HG03280 (cell line): ENCODE results near the gene PRKG1.
"Not testable (repeated sequence)": the region's sequence is repeated elsewhere in the genome, so short reads cannot be mapped to it uniquely, and the experiment has no call there.

Source experiments
- ATAC-seq: cut with Tn5 transposase; IDR thresholded peaks from one replicate; pipeline ENCODE4 v1.9.1; 2021; ENCODE audit warnings: mild to moderate bottlenecking, moderate library complexity; ENCODE audit not compliant: unreplicated experiment

The PRKG1 gene

GRCh38 chr10:52136921-52137320, 1062.6 kb downstream of the PRKG1 start:
- ATAC-seq = no peak

- no peak for ATAC-seq
These were observed 1069.1 kb downstream of the PRKG1 start for GRCh38 chr10:52143338-52143737.

DNA sequence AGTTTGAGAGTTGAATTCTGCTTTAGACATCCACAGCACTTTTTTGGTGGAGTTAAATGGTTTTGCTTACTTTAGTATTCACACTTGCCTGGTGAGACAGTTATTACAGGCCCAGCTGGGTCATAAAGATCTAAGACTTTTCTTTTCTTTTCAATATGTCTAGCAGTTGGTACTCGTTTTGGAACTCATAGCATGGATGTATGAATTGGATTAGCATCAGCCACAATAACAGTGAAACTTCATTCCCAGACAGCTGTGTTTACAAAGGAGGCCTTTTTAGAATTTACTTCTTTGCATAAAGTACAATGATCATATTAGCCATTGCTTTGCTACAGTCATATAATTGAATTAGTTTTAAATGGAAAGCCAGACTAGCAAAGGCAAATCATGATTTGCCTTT, 1071.3 kb downstream of the PRKG1 start:
- no peak for ATAC-seq

GRCh38 chr10:52146766-52147165, 1072.5 kb downstream of the PRKG1 start:
- no peak for ATAC-seq

DNA sequence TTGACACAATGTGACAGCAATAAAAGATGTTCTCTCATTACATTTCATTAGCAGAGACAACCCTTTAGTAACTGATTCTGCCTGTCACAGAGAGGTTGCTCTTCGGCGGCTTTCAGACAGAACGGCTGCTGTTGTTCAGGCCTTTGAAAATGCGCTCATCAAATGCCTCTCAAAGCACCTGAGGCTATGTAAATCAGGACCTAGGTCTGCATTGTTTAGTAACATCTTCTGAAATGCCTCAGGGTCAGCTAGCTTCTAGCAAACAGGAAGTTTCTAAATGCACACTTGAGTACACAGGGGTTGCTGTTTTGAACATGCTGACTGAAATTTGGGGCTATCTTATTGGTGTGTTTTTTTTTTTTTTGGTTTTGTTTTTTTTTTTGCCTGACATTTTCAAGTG, 1096.5 kb downstream of the PRKG1 start:
- no peak for ATAC-seq

DNA sequence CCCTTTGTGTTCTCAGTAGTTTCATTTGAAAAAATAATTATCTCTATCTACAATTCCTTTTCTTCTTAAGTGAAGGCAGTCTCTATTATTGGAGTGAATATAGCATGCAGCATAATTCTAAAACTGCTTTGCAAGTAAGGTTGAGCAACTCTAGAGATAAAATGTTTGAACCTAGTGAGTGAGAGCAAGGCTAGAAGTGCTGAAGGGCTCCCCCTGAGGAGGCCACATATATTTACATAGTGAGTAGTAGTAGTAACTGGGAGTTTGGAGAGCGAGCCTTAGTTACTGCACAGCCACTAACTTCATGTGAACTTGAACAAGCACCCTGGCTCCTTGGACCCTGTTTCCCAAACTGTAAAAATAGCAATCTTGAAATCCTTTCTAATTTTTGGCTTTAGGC, 1098.3 kb downstream of the PRKG1 start:
- ATAC-seq = no peak

DNA sequence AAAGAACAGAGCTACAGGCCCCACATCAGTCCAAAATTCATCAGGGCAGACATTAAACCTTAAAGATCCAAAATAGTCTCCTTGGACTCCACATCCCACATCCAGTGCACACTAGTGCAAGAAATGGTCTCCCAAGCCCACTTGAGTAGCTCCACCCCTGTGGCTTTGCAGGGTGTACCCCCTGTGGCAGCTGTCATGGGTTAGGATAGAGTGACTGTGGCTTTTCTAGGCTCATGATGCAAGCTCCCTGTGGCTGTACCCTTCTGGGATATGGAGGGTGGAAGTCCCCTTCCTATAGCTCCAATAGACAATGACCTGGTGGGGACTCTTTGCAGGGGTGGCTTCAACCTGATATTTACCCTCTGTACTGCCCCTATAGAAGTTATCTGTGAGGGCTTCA, 1111.0 kb downstream of the PRKG1 start:
- no peak for ATAC-seq

DNA sequence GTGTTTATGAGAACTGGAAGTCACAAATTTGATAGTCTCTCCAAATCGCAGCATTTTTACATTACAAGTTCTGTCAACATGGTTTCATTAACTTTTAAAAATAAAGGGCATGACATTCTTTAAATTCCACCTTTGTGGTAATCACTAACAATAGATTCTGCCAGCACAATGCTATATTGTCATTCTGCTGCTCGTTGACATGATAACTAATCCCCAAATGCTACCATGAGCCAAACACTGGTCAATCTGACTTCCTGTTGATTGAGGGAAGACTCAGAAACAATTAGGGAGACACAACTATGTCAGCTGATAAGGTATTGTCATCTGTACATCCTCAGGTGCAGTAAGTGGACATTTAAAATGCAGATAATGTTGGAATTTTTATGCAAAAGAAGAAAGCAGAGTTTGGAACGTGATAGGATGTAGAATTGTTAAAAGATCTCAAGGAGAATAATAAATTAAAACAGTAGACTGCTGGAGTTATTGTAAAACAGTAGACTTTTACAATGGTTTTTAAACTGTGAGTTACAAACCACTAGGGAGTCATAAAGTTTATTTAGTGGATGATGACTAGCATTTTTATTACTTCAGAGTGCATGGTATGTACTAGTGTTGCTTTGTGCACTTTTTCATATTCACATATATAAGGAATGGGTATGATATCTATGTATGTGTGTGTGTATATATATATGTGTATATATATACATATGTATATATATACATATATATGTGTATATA, 1113.4 kb downstream of the PRKG1 start:
- no peak for ATAC-seq

DNA sequence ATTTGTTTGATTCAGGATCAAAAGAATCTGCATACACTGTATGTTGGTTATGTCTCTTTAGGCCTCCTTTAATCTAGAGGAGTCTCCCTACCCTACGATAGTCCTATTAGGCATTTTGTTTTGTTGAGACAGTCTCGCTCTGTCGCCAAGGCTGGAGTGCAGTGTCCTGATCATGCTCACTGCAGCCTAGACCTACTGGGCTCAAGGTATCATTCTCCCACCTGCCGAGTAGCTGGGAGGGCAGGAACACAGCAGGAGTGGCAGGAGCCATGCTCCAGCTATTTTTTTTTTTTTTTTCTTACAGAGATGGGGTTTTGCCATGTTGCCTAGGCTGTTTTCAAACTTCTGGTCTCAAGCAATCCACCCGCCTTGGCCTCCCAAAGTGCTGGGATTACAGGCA, 1116.8 kb downstream of the PRKG1 start:
- ATAC-seq = no peak

DNA sequence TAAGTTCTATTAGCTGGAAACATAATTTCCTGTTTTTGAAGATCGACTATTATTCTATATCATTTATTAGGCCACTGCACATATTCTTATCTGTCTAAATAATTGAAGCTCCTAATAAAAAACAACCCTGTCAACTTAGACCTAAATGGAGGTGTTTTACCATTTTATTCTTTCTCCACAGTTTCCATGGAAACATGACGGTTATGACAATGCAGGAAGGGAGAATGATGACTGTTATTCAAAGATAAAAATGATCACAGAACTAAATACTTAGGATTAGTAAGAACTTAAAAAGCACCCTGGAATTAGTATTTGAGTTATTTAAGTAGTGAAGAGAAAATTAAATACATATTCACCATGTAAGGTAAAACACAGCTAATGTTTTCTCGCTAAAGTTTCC, 1119.9 kb downstream of the PRKG1 start:
- no peak for ATAC-seq

DNA sequence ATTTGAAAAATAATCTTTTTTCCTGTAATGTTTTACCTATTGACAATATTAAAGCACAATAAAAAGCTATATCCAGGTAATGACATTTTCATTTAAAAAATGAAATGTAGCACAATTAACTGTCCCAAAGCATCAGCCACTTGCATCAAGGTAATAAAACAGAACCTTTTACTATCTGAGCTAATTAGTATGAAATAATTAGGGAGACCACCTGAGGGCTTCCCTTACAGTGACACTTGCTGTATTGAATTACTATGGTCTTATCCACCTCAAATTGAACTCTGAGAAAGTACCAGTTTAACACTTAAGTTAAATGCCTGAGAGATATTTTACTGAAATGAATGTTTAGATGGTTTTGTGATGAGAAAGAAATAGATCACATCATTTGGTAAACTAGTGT, 1120.4 kb downstream of the PRKG1 start:
- no peak for ATAC-seq

GRCh38 chr10:52197098-52197497, 1122.8 kb downstream of the PRKG1 start:
- no peak for ATAC-seq

DNA sequence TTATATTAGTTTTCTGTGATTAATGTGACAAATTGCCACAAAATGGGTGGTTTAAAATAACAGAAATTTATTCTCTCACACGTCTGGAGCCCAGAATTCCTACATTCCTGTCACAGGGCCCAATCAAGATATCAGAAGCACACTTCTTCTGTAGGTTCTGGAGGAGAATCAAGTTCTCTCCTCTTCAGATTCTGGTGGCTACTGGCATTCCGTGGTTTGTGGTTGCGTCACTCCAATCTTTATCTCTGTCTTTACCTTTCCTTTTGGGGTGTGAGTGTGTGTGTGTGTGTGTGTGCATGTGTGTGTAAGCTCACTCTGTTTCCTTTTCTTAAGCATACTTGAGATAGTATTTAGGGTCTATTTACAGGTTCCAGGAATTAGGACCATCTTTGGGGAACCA, 1124.3 kb downstream of the PRKG1 start:
- no peak for ATAC-seq

GRCh38 chr10:52204906-52205305, 1130.6 kb downstream of the PRKG1 start:
- not testable (repeated sequence) for ATAC-seq

DNA sequence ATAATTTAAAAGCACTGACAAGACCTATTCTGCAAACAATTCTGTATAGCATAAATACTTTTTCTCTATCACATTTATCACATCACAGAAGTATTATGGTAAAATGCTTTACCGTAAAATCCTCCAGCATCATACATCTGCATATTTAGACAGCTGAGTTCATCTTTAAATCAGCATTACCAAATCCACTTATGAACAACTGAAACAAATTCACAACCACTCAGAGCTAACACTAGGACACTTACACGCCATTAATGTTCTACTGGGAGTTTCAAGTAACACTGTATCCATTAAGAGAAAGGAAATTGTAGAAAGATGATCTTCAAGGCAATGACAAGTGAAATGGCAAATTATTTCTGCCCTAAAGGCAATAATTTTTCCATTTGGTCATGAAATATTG, 1134.1 kb downstream of the PRKG1 start:
- ATAC-seq = no peak

GRCh38 chr10:52210161-52210560, 1135.9 kb downstream of the PRKG1 start:
- ATAC-seq = no peak

DNA sequence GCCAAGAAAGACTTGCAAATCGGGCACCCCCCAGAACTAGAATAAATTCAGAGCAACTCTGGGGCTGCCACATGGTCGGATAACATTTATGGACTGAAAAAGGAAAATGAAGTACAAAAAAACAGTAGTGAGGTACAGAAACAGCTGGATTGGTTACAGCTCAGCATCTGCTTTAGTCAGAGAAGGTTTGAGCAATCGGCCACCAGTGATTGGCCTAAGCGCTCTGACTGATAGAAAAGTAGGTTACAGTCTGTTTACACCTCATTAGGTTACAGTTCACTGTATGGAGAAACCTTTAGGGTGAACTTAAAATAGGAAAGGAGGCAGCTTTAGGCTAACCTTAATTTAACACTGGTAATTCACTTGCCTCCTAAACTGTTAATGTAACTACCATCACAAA, 1137.8 kb downstream of the PRKG1 start:
- no peak for ATAC-seq

DNA sequence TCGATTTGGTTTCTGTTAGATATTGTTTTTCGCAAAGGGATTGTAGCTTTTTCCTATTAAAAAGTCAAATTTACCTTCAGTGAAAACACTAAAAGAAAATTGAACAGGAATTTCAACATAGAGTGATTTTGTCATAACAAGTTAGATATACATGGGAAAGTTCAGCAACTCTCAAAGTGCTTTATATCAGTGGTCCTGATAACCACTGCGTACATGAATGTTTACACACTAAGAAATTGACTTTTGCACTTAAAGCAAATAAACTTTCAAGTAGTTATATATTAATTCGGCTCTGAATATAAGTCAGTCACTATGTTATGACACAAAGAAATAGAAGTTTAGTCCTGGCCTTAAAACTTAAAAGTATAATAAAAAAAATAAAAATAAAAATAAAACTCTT, 1138.5 kb downstream of the PRKG1 start:
- ATAC-seq = no peak

DNA sequence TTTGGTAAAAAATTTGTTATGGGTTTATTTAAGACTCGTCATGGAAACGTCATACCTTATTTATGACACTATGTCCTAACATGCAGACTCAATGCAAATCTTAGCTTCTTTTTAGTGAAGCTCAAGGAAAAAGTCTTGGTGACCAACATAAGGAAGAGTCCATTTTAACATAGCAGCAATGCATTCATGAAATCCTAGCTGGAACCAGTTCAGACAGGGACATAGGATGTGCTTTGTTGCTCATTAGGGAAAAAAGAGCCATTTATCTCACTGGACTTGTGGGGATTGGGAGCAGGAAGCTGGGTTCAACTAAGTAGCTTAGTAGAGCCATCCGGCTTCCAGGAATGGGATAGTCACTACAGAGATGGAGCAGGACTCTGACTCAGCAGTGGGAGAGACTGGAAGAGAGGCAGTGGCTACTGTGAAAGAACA, 1139.0 kb downstream of the PRKG1 start:
- ATAC-seq = no peak

DNA sequence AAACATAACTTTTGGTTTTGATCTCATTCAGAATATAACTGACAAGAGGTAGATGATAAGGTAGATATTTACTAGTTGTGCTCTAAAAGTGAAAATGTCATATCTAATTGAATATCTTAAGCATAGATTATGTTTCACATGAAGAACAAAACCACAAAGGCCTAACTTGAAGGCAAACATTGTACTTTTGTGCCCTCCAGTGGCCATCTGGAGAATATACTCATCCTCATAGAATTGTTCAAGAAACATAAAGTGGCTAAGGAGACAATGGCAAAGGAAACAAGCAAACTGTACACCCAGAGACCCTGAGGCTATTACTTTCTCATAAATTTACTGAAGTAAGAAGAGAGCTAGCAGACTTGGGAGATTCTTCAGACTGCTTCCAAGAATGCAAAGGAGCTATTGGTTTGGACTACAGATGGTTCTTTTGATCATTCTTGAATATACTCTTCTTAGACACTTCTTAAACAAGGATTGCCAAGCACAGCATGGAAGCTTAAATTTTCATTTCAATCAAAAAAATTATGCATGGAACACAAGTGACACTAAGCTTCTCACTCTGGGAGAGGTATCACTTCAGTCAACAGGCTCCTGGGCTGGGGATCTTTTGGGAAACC, 1141.6 kb downstream of the PRKG1 start:
- ATAC-seq = peak; percentile 71

DNA sequence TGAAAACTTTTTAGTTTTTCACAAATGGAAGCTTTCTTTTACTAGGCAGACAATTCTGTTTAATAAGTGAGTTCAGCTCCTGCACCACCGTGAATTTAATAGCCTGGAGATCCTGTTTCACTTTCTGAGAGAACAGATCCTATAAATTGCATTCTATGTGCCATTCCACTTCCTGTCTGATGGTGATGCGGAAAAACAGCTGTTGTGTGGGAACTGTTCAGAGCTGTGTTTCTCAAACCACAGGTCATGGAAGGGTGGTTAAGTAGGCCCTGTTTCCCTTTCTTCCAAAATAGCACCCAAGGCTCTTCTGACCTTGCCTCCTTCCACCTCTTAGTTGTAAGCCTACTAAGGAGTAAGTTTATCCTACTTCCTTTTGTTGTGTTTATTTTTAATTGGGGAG, 1142.6 kb downstream of the PRKG1 start:
- ATAC-seq = peak; percentile 72

DNA sequence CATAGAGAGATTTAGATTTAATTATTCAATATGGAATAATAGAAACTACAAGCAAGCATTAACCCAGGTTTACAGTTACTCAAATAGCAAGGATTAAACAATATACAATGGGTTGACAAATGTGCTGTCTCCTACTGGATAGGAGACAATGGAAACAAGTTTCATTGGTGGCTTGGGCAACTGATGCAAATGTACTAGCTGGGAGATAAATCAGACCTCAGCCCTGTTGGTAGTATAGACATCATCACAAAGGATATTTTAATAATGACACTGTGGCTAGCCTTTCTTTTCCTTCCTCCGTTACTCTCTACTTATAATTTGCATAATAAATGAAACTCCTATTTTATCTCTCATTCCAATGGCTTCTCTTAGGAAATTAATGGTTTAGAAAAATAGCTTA, 1143.2 kb downstream of the PRKG1 start:
- no peak for ATAC-seq

- ATAC-seq = no peak
These were observed 1146.7 kb downstream of the PRKG1 start for GRCh38 chr10:52220947-52221346.
